GM18498 (cell line): ENCODE data around the gene EHBP1L1.

Experiments used
- ATAC-seq: cut with Tn5 transposase; IDR thresholded peaks from one replicate; pipeline ENCODE4 v1.9.1; 2021; ENCODE audit warnings: mild to moderate bottlenecking, moderate library complexity; ENCODE audit not compliant: unreplicated experiment

The EHBP1L1 gene

DNA sequence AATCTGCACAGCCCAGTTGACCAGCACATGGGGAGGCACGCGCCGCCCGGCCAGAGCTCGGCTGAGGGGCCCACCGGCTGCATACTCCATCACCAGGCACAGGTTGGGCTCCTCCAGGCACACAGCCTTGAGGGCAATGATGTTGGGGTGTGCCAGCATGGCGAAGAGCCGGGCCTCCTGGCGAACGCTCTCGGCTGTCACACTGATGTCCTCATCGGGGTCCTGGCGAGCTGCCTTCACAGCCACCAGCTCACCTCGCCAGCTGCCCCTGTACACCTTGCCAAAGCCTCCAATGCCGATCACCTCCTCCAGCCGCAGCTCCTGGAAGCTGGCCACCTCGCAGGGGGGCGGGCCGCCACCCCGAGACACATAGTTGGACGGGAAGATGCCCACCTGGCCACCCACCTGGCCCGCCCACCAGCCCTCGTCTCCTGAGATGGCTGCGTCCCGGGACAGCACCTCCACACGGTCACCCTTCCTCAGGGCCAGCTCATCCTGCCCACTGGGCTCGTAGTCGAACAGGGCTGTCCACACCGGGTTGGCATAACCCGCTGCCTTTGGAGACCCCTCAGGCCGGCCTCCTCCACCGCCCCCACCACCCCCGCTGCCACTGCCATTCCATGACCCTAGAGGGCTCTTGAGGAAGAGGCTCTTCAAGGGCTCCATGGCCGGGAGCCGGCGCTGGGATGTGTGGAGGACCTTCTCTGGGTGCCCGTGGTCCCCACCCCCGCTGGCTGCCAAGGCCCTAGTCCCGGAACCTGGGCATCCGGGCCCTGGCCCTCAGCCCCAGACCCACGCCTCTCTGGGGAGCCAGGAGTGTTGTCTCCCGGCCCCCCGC is 37.5 kb downstream of the EHBP1L1 start:
- no peak for ATAC-seq

DNA sequence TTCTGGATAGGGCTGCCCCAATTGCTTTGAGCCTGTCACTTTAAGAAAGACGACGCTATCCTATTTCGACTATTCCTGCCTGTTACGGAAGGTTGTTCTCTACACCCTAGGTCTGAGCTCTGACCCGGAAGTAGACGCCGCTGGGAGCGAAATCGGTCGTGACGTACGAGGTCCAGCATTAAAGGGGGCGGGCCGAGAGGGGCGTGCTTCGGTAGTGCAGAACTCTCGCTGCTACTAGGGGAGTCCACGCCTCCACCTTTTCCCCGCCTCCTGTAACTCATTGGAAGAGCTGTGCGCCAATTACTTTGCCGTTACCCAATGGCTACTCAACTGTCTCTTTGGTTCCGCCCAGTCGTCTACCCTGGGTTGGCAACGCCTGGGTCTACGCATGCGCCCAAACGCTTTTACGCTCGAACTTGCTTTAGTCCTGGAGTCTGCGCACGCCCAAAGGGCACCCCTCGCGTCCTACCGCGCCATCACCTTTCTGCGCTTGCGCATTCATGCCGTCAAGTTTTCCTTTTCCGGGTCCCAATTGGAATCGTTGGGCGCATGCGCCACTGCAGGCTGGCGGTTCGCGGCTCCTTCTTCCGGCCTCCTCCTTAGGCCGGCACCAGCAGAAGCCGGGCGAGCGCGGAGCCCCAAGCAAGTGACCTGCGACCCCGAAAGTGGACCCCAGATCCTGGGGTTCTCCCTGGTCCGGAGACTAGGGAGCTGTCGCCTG is 39.5 kb downstream of the EHBP1L1 start, which contains the start of gene PCNX3:
Gene PCNX3, plus strand, starts transcription at position 548 of the 721 bp plus-strand sequence. CDS start 536 bp downstream, outside the sequence.
- ATAC-seq, result peak; percentile 82

DNA sequence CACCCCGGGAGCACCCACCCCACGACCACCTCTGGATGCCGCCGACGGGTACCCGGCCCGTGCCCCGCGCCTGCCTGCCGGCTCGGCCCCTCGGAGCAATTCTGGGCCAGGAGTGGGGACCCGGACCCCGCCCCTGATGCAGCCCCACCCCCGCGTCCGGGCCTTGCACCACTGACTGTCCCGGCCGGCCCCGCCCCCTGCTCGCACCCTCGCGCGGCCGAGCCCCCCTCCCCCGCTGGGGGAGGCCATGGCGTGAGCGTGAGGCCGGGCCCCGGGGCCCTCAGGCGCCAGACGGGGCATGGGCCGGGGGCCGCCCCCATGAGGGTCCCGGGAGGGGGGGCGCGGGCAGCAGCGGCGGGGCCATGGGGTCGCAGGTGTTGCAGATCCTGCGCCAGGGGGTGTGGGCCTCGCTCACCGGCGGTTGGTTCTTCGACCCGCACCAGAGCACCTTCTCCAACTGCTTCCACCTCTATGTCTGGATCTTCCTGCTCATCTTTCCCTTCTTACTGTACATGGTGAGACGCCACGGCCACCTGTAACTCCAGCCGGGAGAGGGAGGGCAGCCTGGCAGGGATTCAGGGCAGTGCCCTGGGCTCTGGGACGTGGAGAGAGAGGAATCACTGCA is 40.2 kb downstream of the EHBP1L1 start:
- peak; percentile 2 for ATAC-seq

DNA sequence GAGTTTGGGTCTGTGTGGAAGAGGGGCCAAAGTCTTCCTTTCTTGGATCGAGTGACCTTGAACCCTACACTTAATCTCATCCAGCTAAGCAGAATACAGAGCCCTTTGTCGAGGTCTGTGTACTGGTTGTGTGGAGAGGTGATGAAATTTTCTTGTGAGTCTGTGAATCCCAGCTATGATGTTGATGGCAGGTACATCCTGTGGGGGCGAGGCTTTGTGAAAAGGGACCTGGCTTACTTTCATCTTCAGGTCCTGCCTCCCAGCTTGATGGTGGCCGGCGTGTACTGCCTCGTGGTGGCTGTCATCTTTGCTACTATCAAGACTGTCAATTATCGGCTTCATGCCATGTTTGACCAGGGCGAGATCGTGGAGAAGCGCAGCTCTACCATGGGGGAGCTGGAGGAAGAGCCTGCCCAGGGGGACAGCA is 40.7 kb downstream of the EHBP1L1 start:
- ATAC-seq, result no peak

DNA sequence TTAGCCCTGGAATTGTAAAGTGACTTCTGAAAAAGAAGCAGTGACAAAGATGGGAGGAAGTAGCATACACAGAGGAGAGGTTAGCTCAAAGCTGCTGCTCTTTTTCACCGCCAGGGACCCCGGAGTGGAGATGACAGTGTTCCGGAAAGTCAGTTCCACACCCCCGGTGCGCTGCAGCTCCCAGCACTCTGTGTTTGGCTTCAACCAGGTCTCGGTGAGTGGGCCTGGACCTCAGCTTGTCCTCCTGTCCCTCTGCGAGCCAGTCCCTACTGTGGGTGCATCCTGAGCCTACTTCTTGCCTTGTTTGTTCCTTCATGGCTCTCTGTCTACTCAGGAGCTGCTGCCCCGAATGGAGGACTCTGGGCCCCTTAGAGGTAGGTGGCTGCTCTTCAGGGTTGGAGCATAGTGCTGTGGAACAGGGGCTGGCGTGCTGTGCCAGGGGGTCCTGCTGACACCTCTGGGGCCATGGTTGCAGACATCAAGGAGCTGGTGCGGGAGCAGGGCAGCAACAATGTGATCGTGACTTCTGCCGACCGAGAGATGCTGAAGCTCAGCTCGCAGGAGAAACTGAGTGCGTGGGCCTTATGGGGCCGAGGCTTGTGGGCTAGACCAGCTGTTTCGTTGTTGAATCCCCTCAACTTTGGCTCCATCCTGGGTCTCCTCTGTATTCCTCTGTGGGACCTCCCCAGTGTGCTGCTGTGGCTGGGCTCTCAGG is 41.4 kb downstream of the EHBP1L1 start:
- no peak for ATAC-seq

DNA sequence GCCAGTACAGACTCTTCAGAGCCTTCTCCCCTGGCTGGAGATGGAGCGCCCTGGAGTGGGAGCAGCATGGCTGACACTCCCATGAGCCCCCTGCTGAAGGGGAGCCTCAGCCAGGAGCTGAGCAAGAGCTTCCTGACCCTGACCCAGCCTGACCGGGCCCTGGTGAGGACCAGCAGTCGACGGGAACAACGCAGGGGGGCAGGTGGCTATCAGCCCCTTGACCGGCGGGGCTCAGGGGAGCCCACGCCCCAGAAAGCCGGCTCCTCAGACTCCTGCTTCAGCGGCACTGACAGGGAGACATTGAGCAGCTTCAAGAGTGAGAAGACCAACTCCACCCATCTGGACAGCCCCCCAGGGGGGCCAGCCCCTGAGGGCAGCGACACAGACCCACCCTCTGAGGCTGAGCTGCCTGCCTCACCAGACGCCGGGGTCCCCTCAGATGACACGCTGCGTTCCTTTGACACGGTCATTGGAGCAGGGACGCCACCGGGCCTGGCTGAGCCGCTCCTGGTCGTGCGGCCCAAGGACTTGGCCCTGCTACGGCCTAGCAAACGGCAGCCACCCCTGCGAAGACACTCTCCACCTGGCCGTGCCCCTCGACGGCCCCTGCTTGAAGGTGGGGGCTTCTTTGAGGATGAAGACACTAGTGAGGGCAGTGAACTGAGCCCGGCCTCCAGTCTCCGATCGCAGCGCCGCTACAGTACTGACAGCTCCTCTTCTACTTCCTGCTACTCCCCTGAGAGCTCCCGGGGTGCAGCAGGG is 42.3 kb downstream of the EHBP1L1 start:
- no peak for ATAC-seq

DNA sequence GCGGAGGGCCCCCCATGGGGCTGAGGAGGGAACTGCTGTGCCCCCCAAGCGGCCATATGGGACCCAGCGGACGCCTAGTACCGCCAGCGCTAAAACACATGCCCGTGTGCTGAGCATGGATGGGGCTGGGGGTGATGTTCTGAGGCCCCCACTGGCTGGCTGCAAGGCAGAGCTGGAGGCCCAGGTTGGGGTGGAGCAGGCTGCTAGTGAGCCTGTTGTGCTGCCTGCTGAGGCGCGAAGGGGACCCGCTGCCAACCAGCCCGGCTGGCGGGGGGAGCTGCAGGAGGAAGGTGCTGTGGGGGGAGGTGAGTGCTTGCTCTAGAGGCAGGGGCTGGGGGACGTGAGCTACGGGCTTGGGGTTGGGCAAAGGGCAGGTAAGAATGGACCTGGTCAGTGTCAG is 42.9 kb downstream of the EHBP1L1 start:
- ATAC-seq, result no peak

DNA sequence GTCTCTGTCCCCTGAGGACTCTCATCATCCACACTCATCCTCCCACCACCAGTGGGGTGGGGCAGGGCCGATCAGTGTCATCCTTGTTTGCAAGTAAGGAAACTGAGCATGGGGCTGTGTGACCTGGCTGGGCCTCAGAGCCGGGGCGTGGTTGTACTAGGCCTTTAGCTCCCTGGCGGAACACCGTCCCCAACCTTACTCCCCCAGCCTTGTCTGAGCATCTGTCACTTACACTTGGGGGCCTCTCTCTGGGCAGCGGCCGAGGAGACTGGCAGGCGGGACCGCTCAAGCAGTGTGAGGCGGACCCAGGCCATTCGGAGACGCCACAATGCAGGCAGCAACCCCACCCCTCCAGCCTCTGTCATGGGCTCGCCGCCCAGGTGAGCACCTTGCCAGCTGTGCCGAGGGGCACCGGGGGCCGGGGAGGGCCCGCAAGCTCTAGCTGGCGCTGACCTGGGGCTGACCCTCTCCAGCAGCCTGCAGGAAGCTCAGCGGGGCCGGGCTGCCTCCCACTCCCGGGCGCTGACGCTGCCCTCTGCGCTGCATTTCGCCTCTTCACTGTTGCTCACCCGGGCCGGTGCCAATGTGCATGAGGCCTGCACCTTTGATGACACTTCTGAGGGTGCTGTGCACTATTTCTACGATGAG is 43.6 kb downstream of the EHBP1L1 start:
- ATAC-seq, result no peak

DNA sequence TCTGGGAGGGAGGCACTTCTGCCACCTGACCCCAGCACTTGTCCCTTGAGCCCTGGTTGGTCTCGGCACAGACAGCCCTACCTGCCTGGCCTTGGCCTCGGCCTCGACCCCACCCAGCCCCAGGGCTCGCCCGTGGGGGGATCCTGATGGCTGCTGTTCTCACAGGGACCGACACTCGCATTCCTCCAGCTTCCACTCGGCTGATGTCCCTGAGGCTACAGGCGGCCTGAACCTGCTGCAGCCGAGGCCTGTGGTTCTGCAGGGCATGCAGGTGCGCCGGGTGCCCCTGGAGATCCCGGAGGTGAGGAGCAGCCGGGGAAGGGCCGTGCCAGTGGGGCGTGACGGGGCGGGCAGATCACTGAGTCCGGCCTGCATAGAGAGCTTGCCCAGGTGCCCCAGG is 44.8 kb downstream of the EHBP1L1 start:
- ATAC-seq, result no peak

DNA sequence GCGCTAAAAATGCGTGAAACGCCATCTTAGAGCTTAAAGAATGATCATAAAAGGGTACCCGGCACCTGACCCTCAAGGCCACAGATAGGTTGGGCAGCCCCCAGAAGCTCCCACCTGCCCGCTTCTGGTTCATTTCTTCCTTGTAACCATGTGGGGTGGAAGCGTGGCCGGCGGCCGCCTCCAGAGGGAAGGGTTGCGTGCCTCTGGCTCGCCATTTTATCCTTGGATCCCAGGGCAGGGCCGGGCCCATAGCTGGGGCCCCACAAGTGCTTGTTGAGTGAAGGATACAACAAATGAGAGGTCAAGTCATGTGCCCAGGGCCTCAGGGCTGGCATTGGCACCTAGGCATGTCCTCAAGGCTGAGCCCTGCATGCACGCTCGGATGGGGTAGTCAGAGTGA is 45.6 kb downstream of the EHBP1L1 start:
- no peak for ATAC-seq

DNA sequence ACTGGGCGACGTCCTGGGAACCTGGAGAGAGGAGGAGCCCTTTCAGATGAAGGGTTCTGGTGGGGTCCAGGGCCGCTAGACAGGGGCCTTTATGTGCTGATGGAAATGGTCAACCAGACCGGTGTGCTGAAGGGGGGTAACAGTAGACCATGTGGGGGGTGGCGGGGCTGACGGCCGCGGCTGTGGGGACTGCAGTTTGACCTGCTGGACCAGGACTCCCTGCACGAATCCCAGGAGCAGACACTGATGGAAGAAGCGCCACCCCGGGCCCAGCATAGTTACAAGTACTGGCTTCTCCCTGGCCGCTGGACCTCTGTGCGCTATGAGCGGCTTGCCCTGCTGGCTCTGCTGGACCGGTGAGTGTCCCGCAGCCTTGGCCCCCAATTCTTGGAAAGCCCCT is 46.2 kb downstream of the EHBP1L1 start:
- no peak for ATAC-seq

DNA sequence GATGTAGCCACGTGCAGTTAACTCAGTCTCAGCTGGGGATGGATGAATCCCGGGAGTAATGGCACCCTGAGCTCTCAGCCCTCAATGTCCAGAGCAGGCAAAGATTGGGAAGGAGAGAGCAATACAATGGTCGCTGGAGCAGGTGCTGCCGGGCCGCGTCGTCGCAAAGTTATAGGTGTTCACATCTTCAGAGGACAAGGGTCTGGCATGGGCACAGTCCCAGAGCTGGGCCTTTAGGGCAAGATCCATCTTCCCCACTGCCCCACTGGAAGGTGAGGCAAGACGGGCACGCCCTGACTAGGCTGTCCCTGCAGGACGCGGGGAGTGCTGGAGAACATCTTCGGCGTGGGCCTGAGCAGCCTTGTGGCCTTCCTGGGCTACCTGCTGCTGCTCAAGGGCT is 47.3 kb downstream of the EHBP1L1 start:
- ATAC-seq, result no peak

DNA sequence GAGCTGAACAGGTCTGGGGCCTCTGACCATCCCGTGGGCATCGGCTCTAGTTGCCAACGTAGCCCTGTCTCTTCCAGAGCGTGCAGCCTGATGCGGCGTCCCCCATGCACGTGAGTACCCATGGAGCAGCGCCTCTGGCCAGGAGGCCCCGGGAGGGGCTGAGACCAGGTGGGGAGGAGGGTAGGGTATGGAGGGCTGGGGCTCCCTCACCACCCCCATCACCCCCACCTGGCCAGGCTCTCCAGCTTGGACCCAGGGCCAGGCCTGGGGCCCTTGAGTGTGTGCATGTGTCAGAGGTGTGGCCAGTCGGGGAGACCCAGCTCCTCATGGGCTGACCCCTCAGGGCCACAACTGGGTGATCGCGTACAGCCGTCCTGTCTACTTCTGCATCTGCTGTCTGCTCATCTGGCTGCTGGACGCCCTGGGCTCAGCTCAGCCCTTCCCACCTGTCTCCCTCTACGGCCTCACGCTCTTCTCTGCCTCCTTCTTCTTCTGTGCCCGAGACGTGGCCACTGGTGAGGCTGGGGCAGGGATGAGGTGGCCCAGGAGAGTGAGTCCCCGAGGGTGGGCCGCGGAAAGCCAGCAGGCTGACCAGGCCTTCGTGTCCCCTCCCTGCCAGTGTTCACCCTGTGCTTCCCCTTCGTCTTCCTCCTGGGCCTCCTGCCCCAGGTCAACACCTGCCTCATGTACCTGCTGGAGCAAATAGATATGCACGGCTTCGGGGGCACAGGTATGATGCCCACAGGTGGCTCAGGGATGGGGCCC is 48.2 kb downstream of the EHBP1L1 start:
- ATAC-seq, result no peak

DNA sequence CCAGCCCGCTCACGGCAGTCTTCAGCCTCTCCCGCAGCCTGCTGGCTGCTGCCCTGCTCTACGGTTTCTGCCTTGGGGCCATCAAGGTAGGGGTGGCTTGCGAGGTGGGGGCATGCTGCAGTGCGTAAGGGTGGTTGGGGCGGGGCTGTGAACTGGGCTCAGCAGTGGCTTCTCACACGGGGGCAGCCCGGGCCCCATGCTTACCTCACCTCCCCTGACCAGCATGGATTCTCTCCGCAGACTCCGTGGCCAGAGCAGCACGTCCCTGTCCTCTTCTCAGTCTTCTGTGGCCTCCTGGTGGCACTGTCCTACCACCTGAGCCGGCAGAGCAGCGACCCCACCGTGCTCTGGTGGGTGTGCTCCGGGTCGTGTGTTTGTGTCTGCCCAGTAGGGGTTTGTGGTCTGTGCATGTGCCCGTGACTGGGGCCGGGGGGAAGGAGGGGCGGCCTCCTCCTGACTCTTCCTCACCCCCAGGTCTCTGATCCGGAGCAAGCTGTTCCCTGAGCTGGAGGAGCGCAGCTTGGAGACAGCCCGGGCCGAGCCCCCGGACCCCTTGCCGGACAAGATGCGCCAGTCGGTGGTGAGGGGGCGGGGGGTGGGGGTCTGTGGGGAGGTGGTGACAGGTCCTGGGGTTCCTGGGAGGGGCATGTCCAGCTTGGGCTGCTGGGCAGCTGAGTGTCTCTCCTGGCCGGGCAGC is 49.2 kb downstream of the EHBP1L1 start:
- ATAC-seq, result no peak

DNA sequence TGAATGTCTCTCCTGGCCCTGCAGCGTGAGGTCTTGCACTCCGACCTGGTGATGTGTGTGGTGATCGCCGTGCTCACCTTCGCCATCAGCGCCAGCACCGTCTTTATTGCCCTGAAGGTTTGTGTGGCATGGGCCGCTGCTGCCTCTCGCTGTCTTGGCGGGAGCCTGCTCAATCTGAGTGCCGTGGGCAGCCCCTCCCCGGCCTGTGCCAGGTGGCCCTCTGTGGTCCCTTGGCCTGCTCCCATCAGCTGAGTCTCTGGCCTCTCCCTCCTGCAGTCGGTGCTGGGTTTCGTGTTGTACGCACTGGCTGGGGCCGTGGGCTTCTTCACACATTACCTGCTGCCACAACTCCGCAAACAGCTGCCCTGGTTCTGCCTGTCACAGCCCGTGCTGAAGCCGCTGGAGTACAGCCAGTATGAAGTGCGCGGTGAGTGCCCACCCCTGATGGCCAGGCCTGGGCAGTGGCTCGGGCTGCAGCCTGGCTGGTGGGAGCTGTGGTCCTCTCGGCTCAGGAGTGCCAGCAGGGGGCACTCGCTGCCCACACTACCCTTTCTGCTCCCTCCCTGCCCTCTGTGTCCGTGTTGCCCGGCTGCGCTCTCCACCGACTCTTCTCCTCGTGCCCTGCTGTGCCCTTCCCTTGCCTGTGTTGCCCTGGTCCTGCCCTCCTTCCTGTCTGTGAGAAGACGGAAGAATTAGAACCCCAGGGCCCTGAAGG is 49.9 kb downstream of the EHBP1L1 start:
- no peak for ATAC-seq

DNA sequence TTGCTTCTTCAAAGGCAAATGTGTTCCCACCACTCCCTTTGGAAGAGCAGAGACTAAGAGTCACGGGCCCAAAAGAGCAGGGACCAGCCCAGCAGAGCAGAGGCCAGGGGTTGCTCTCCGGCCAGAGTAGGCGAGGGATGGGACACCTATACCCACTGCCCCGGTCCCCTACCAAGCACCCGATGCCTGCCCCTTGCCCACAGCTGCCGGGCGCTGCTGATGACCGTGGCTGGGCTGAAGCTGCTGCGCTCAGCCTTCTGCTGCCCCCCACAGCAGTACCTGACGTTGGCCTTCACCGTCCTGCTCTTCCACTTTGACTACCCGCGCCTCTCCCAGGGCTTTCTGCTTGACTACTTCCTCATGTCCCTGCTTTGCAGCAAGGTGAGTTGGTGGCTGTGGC is 51.3 kb downstream of the EHBP1L1 start:
- no peak for ATAC-seq

DNA sequence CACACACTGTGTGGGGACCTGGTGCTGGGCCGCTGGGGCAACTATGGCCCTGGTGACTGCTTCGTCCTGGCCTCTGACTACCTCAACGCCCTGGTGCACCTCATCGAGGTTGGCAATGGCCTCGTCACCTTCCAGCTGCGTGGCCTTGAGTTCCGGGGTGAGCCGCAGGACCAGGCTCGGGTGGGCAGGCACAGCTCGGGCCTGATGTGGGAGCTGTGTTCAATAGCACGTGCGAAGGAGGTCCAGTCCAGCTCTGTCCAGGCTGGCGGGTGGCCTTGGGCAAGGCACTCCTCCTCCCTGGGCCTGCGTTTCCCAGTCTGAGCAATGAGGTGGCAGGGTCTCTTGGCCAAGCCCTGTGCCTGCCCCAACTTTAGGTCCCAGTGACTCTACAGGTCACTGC is 53.7 kb downstream of the EHBP1L1 start:
- no peak for ATAC-seq

DNA sequence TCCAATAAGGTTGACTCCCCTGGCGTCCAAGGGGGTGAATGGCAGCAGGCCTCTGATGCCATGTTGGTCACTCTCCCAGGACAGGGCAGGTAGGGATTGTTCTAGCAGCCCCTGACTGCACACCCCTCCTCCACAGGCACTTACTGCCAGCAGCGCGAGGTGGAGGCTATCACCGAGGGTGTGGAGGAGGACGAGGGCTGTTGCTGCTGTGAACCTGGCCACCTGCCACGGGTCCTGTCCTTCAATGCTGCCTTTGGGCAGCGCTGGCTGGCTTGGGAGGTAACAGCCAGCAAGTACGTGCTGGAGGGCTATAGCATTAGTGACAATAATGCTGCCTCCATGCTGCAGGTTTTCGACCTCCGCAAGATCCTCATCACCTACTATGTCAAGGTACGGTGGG is 54.4 kb downstream of the EHBP1L1 start:
- no peak for ATAC-seq
